ENCODE data around the gene SH2D1B.

Gene SH2D1B

GRCh38 chr1:162349635-162350330 lies 62.2 kb downstream of the SH2D1B start:
- in situ Hi-C loops (cut with HindIII; ENCODE audit: low sequenced_read_pairs) = no loop called here
- TF ChIP-seq, protein P1, sequence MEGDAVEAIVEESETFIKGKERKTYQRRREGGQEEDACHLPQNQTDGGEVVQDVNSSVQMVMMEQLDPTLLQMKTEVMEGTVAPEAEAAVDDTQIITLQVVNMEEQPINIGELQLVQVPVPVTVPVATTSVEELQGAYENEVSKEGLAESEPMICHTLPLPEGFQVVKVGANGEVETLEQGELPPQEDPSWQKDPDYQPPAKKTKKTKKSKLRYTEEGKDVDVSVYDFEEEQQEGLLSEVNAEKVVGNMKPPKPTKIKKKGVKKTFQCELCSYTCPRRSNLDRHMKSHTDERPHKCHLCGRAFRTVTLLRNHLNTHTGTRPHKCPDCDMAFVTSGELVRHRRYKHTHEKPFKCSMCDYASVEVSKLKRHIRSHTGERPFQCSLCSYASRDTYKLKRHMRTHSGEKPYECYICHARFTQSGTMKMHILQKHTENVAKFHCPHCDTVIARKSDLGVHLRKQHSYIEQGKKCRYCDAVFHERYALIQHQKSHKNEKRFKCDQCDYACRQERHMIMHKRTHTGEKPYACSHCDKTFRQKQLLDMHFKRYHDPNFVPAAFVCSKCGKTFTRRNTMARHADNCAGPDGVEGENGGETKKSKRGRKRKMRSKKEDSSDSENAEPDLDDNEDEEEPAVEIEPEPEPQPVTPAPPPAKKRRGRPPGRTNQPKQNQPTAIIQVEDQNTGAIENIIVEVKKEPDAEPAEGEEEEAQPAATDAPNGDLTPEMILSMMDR (IDR thresholded peaks at IDR 0.05; ENCODE audit: low read depth, low read length) = no peak
- no peak overlapping the region for H3K4me3 ChIP-seq (ENCODE audit: low read depth, low read length)
- DNase-seq (ENCODE audit: low read depth, low spot score) = peak; percentile 59

- DNase-seq (ENCODE audit: low read depth, low spot score) = no peak
Measured at GRCh38 chr1:162347281-162347680, 64.7 kb downstream of the SH2D1B start.

More at GRCh38 chr1:162347281-162347680, 64.7 kb downstream of the SH2D1B start:
- TF ChIP-seq, protein P1 (IDR thresholded peaks at IDR 0.05; ENCODE audit: low read depth, low read length) = no peak
- H3K4me3 ChIP-seq (ENCODE audit: low read depth, low read length) = no peak overlapping the region
- in situ Hi-C loops (cut with HindIII; ENCODE audit: low sequenced_read_pairs) = no loop called here

Data from astrocyte of the spinal cord (primary cell).